Embryonic facial prominence (tissue), 1 donor: ENCODE measurements around the gene SLC25A11.

ENCODE experiments used
- DNase-seq: peaks from one replicate; pipeline ENCODE4 v3.0.0-alpha.2; 2016; ENCODE audit errors: extremely low spot score

Gene SLC25A11

DNA sequence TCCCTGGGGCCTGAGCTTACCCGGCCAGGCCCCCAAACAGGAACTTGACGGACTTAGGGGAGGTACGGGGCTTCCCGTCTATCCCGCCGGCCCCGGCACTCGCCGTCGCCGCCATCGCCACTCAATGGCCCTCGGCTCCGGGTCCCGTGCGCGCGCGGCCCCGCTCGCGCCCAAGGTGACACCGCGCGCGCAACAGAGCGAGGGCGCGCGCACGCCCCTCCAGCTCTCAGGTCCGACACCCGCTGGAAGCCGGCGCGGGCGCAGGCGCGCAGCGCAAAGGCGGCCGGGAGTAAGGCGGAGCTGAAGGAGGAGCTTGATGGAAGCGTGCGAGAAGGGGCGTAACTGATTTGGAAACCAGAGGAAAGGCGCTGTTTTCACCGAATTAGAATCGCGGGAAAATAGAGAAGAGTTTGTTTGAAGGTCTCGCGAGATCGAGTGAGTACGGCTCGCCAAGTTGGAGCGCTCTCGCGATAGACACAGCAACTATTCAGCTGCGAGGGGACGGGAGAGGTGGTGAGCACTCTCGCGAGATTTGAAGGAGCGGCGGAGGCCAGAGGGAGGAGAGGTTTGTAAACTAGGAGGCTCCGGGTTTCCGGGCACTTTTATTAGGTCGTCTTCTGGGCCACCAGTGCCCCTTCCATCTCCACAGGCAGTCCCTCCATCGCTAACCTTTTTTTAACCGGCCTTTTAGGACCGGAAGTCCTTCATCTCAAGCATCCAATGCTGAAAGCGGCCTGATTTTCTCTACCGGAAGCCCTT, at the start of gene SLC25A11, which contains the start of gene RNF167:
Gene SLC25A11 (minus strand): TSS at position 251 of the 759 bp plus-strand sequence. CDS start 136 bp downstream, at position 115.
Gene RNF167 (plus strand): TSS at position 473 of the 759 bp plus-strand sequence. CDS start 642 bp downstream, outside the sequence.
- DNase-seq = peak; percentile 100

DNA sequence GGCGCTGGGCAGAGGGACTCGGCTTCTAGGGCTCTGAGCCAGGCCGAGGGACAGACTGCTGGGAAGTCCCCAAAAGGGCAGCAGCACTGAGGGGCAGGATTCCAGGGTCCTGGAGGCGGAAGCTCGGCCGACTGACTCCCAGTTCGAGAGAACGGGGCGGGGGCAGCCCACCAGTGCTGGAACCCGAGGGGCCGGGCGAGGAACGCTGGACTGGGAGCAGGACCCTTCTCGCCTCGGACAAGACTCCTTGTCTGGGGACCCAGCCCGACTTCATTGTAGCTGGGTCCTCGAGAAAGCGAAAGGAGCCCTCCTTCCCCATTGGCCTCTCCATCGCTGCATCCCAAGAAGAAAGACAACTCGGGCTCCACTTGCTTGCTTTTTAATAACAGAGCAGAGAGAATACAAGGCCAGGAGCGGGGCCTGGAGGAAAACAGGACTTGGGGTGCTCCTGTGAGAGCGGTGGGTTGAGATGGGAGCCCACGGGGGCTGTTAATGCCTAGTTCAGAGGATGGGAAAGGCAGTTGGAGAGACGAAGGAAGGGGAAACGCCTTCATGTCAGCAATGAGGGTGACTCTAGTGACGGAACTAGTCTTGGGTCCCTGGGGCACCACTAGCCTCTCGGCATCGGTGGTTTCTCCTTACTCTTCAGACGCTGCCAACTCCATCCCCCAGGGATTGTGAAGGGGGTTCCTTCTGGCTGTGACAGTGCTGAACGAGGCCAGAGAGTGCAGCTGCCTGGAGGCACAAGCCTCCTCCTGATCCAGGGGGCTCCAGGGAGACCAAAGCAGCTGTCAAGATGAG, 48.1 kb upstream of the SLC25A11 start:
- DNase-seq = no peak

DNA sequence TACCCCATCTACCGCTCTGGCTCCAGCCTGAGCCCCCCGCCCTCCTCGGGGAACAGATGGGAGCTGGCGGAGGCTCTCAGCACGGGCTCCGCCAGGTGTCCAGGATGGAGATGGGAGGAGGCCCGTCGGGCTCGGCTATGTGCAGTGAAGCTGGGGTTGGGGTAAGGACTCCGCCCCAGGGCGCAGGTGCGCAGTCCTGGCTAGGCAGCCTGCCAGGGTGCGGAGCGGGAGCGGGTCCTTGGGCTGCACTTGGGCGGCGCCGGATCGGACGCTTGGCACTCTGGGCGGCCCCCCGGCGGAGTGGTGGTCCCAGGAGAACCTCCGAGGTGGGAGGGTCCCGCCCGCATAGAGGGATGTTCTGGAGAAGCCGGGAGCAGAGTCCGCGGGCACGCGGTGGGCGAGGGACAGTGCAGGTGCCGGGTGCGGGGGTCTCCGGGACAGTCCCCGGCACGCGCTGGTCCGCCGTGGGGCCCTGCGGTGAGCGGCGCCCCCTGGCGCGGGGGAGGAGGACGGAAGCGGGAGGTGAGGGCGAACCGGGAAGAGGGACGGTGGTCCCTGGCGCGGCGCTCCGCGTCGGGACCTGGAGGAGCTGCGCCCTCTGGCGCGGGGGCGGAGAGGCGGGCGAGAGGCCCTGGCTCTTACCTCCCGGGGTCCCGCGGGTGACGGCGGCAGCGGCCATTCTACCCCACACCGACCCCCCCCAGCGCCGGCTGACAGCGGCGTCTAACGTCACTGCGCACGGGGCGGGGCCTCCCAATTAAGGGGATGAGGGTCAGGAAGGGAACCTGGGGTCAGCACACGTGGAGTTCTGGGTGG, 47.3 kb upstream of the SLC25A11 start, which contains the start of gene CAMTA2:
Gene CAMTA2 (minus strand): TSS at position 725 of the 816 bp plus-strand sequence. CDS start 1,453 bp downstream, outside the sequence.
- peak; percentile 27 for DNase-seq

DNA sequence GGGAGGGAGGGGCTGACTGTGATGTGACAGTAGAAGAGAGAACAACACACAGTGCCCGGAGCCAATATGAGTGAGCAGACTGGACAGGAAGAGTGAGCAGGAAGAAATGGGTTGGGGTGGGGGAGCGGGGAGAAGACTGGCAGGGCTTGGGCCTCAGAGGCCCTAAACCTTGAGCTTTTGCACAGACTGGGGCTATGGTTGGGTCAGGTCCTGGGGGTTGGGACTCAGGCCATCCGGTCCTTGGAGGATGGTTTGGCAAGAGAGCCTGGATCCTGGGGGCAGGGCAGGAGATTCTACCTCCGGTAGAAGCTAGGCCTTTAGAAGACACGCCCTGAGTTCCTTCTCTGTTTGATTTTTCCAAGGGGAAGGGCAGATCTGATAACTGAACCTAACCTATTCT, 46.6 kb upstream of the SLC25A11 start:
- no peak for DNase-seq

DNA sequence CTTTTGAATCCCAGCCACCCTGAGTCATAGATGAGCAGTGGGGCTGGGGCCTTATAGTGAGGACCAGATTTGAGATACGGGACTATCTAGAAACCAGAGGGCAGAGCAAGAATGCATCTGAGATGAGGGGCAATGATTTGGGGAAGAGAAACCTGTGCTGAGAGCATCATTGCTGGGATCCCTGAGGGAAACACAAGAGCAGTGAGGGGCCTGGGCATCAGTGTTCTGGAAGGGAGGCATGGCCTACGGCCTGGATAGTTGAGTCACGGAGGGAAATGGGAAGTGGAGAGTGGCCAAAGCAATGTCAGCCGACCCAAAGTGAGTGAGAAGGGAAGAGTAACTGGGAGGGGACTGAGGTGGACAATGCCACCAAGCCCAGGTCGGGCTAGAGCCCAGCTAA, 42.5 kb upstream of the SLC25A11 start:
- no peak for DNase-seq

GRCh38 chr17:4980644-4981216, 40.9 kb upstream of the SLC25A11 start:
- no peak for DNase-seq

GRCh38 chr17:4978726-4979125, 38.9 kb upstream of the SLC25A11 start:
- DNase-seq = no peak

DNA sequence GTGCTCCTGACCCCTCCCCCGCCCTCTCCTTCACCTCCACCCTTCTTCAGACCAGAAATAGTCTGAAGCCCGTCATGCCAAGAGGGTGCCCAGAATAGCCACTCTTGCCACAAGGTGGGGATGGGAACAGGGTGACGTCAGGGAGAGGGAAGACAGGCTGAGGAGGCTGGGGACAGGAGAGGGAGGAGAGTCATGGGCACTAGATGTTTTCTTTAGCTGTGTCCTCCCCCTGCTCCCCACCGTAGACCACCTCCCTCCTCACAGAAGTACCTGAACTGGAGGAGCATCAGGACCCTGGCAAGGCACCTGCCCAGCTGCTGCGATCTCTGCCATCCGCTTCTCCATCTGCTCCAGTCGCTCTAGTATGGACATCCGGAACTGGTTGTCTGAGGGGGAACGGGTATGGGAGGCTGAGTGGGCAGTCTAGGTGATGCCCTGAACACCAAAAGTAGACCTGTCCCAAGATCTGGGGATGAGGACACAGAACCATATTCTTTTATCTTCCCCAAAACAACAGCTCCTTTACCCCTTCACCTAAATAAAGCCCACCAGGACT, 34.3 kb upstream of the SLC25A11 start:
- no peak for DNase-seq

DNA sequence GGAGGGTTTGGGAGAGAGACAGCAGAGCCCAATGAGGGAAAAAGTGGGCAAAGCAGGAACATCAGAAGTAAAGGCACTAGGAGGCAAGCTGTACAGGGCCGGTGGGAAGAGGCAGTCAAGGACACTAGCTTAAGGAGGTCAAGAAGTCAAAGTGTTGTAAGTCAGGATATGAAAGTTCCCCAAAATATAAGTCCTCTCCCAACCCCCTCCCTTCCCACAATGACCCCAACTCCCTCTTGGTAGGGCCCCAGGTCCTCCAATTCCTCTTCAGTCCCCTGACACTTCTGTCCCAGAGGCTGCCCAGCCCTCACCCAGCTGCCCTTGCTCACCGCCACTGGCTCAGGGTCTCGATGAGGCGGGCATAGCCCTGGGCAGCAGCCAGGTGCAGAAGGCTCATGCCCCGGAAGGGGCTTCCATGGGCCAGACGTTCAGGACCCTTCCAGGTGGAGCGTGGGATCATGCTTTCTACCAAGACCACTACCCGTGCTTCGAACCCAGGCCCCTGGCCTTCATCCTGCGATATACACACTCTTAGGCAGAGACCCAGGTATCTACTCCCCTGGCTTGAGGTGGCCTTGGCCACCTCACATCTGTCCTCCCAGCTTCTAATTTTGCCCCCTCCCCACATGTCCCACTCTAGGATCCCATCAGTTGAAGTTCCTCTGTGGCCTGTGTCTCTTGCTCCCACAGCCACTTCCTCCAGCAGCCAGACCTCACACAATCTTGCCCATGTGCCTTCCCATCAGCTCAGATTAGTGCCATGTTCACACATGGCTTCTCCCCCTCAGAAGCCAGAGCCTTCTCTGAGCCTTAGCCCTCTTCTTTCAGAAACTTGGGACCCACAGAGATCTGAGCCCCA, 33.6 kb upstream of the SLC25A11 start:
- no peak for DNase-seq

DNA sequence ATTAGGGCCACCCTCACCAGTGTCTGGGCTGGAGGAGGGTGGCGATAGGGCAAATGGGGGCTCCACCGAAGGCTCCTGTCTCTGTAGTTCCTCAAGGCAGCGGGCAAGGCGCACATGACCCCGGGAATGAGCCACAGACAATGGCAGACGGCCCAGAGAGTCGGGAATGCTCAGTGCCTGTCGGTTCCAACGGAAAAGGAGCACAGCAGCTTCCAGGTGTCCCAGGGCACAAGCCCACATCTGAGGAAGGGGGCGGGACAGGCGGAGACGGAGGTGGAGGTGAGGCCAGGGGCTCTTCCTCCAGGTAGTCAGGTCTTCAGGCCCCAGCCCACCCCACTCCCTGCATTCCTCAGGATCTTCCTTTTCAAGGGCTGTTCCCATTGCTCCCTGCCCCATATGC, 32.9 kb upstream of the SLC25A11 start:
- no peak for DNase-seq

- no peak for DNase-seq
Measured at GRCh38 chr17:4972322-4972721, 32.5 kb upstream of the SLC25A11 start.

GRCh38 chr17:4971826-4972225, 32.0 kb upstream of the SLC25A11 start:
- no peak for DNase-seq

DNA sequence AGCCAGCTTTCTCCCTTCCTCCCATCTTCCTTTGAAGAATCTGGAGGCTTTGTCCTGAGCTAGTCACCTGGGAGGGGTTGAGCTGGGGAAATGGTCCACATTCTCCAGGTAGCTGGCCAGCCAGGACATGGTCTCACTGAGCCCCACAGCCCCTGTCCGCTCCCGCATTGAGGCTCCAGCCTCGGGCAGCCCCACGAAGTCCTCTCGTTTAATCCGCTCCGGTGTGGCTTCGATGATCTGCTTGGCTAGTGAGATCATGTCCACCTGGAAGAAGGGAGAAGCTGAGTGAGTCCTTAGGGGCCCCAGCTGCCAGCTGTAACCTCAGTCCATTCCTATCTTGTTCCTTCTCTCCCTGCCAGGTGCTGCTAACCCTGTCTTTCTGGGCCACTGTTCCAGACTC, 30.4 kb upstream of the SLC25A11 start:
- DNase-seq = no peak

DNA sequence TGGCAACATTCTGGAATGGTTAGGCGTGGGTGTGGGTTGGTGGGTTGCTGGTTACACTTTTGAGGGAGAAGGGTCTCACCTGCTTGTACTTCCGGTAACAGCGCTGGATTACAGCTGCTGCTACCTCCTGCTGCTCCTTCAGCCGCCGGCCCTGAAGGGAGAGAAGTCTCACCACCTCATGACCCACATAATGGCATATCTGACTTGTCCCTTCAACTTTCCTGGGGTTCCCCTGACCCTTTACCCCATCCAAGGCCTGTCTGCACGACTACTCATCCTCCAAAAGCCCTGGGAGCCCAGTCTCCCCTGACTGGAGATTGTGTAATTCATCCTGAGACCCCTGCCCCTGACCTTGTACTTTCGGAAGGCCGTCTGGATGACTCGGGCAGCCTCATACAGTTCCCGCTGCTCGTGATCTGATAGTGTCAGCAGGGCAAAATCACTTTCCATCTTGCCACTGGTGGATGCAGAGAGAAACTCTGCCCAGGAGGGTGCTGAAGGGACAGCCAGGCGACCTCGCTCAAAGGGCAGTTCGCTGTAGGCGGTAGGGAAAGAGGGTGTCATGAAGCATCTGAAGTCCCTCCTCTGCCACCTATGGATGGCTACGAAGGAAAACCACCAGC, 29.8 kb upstream of the SLC25A11 start:
- DNase-seq = no peak

GRCh38 chr17:4969047-4969550, 29.3 kb upstream of the SLC25A11 start:
- DNase-seq = no peak

DNA sequence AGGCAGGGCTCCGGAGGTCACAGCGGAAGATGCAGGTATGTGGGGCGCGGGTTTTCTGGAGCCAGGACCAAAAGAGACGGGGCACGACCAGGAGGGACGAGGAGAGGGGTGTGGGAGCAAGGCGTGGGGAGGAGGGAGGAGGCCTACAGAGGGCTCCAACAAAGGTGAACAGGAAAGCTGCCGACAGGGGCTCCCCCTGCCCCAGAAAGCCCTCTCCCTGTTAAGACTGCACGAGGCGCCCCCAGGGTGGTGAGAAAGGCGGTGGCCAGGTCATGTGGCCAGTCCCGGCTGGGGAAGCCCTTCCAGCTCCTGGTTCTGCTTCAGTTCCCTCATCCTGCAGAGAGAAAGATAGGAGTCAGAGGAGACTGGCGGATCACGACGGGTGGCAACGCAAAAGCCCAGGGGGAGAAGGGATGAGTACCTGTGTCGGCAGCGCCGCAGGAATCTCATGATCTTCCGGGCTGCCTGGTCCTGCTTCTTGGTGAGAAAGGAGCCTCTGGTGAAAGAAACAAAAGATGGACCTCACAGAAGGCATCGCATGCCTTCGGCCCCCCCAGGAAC, 28.7 kb upstream of the SLC25A11 start:
- no peak for DNase-seq

DNA sequence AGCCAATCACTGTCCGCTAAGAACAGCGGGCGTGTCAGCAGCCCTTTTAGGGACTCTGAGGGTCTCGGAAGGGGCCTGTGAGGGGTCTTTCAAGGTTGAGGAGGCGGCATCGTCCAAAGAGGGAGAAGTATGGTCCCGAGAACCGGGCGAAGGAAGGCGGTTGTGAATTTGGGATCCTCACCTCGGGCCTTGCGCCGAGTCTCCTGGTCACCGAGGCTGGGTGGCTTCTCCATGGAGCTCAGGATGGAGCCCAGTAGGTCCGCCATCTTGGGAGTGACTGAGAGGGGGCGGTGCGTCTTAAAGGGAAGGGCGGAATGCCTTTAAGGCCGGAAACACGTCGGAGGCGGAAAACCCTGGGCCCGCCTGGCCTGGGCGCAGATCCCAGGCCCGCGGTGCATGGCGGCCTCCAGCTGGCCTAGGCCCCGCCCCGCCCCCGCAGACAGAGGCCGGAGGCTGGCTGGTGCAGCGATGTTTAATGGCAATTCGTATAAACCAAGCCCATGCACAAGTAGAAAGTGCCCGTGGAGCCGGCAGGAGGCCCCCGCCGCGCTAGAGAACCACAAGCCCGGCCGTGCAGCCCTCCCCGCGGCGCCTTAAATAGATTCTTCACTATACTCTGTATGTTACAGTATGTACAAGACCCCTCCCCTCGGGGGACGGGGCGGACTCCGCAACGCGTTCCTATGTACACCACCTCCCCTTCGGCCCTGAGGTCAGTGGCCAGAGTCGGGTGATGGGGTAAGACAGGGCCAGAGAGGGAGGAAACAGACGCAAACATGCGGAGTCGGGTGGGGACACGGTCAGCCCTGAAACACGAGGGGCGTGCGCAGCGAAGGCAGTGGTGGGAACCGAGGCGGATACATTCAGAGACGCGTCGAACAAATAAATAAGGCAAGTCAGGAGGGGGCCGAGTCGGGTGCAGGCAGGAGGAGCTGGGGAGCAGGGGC, 28.0 kb upstream of the SLC25A11 start, which contains the start of gene SPAG7:
Gene SPAG7 (minus strand): TSS at position 279 of the 947 bp plus-strand sequence. CDS start 13 bp downstream, at position 266.
- peak; percentile 95 for DNase-seq
